SIG-M5 treated with dmso at 0.1 percent for 504 hours (cell line): ENCODE results near the gene CST1.
"Not testable (repeated sequence)": the region's sequence is repeated elsewhere in the genome, so short reads cannot be mapped to it uniquely, and the experiment has no call there.

Experiments used
- DNase-seq: peaks from one replicate; lab custom pipeline; 2025; ENCODE audit not compliant: unreplicated experiment; lab: John Stamatoyannopoulos, UW

The CST1 gene, protein sequence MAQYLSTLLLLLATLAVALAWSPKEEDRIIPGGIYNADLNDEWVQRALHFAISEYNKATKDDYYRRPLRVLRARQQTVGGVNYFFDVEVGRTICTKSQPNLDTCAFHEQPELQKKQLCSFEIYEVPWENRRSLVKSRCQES

DNA sequence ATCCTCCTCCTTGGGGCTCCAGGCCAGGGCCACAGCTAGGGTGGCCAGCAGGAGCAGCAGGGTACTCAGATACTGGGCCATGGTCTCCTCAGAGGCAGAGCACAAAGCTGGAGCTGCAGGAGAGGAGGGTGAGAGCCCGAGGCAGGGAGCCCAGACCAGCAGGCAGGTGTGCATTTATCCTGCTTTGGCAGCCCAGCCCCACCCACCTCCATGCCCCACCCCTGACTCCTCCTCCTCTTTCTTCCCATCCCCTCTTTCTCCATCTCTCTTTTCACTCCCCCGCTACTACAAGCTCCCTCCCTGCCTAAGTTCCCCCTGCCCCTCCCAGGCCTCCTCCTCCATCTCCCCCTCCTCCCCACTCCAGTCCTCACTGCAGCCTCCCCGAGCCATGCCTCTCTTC is at the start of gene CST1:
TSS of gene CST1 (minus strand) at position 150 of the 400 bp plus-strand sequence. CDS start at position 81, 69 bp downstream.
- DNase-seq: not testable (repeated sequence)

DNA sequence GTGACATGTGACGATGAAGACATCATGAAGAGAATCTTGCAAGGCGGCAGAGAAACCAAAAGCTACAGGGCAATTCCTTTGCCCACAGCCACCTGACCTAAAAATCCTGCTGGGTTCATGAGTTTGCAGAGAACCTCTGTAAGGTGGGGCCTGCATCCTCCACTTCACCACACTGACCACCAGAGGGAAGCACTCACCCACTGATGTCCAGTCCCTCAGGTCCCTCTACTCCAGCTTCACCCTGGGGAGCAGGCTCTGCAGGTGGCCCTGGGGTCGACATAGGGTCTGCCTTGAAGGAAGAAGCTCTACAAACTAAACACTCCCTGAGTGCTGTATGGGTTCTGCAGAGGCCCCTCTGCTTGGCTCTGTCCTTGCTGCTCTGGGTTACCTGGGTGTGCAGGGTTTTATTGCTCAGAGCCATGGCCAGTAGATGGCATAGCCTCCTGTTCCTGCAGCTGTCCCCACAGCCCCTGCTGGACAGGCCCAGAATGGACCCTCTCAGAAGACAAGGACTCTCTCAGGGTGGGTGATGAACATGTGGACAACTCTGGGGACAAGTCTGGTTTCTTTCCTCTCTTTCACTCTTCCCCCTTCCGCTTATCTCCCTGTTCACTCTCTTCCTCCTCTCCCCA is 48.6 kb upstream of the CST1 start:
- peak; percentile 17 for DNase-seq

DNA sequence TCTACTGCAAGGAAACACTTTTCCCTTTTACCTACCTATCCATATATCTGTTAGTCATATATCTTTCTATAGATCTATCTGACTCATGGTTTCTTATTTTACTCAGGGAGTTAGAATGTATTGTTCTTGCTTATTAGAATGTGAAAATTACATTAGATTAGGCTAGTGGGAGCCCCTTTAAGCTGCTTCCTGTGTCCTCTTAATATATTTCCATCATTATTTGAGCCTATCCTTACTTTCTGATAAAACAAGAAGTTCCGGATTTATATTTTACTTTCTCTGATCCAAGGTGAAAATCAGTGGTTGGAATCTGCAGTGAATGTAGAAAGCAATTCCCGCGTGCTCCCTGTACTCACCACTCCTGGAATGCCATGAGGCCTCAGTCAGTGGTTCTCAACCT is 44.8 kb upstream of the CST1 start:
- DNase-seq: no peak

DNA sequence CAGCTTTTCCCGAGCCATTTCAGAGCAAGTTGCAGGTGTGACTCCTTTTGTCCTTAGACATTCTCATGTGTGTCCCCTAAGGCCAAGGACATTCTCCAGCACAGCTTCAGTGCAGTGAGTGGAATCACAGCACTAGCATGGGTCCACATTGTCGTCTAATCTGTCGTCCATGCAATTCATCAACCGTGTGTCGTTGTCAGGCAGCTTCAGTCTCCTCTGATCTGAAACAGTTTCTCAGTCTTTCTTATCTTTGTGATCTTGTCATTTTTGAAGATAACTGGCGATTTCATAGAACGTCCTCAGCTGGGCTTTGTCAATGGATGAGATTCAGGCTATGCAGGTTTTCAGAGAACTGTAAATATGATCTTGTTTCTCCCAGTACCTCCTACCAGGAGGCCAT is 44.1 kb upstream of the CST1 start:
- no peak for DNase-seq

GRCh38 chr20:23794065-23794464 is 43.3 kb upstream of the CST1 start:
- no peak for DNase-seq

DNA sequence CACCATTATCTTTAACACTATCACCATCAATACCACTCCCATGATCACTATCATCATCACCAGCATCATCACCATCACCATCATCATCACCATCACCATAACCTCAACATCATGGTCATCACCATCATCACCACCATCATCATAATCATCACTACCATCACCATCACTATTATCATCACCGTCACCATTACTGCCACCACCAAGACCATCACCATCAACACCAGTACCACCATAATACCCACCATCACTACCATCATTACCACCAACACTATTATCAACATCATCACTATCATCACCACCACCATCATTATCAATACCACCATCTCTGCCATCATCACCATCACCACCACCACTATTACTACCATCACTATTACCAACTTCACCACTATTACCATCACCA is 32.7 kb upstream of the CST1 start:
- DNase-seq: no peak

- peak; percentile 48 for DNase-seq
Measured at GRCh38 chr20:23782366-23782983, 31.7 kb upstream of the CST1 start.

DNA sequence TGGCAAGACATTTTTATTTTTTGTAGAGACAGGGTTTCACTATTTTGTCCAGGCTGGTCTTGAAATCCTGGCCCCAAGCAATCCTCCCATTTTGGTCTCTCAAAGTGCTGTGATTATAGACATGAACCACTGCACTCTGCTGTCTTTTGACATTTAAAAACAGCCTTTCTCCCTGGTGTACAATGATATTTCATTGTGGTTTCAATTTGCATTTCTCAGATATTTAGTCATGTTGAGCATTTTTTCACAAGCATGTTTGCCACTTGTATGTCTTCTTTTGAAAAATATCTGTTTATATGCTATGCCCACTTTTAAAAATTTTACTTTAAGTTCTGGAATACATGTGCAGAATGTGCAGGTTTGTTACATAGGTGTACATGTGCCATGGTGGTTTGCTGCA is 27.9 kb upstream of the CST1 start:
- not testable (repeated sequence) for DNase-seq

GRCh38 chr20:23777380-23777779 is 26.6 kb upstream of the CST1 start:
- not testable (repeated sequence) for DNase-seq

GRCh38 chr20:23776067-23776771 is 25.5 kb upstream of the CST1 start:
- DNase-seq: no peak

- no peak for DNase-seq
Measured at GRCh38 chr20:23774081-23774480, 23.3 kb upstream of the CST1 start.

- DNase-seq: no peak
Measured at GRCh38 chr20:23773579-23773978, 22.8 kb upstream of the CST1 start.

- no peak for DNase-seq
Measured at GRCh38 chr20:23773127-23773526, 22.4 kb upstream of the CST1 start.

GRCh38 chr20:23772074-23772473 is 21.3 kb upstream of the CST1 start:
- DNase-seq: no peak

DNA sequence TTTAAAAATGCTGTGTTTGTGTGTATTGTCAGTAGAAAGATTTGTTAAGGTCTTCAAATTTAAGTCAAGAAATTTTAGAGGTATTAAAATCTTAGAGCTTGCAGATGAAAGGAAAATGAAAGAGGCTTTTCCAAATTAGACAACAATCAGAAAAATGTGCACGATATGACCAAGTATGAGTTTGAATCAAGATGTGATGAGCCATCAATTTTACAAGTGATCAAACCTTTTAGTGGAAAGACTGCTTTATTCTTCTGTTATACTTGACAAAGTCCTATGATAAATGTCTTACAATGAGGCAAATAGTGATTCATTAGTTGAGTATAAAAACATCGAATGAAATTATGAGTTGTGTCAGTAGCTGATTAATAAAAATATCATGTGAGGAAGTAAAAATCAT is 19.6 kb upstream of the CST1 start:
- DNase-seq: no peak

DNA sequence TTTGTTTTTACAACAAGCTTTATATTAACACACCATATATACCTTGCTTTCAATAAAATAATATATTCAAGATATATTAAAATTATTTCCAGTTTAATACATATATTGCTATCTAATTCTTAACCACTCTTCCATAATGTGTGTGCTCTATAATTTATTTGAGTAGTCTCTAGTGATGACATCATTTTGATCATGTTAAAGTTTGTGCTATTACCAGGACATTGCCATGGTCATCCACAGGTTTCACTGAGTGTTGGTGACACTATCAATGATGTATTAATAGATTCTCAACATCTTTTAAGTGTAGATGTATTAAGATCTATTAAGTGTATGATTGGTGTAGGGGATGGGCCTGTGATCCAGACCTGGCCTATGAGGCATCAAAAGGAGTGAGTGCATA is 17.8 kb upstream of the CST1 start:
- DNase-seq: not testable (repeated sequence)

GRCh38 chr20:23766531-23766930 is 15.8 kb upstream of the CST1 start:
- DNase-seq: no peak

DNA sequence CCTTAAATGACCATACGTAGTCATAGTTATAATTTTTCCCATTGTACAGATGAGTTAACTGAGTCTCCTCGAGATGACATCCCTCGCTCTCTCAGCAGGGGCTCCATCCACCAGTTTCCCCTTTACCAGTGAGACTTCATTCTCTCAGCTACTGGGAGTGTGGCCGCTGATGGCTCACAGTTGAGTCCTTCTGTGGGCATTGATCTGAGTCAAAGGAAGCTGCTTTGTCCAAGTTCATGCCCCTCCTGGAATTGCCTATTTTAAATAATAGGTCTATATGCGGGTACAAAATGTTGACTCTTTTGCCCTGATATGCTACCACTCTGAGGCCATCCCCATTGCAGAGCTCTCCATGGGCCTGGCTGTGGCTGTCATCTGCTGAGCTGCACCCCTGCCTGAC is 14.8 kb upstream of the CST1 start:
- DNase-seq: no peak

DNA sequence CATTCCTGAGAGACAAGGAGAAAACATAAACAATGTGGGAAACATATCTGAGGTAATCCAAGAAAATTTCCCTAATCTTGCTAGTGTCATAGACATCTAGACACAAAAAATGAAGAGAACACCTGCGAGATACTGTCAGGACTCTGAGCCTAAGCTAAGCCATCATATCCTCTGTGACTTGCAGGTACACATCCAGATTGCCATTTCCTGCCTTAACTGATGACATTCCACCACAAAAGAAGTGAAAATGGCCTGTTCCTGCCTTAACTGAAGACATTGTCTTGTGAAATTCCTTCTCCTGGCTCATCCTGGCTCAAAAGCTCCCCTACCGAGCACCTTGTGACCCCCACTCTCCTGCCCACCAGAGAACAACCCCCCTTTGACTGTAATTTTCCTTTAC is 13.9 kb upstream of the CST1 start:
- not testable (repeated sequence) for DNase-seq

DNA sequence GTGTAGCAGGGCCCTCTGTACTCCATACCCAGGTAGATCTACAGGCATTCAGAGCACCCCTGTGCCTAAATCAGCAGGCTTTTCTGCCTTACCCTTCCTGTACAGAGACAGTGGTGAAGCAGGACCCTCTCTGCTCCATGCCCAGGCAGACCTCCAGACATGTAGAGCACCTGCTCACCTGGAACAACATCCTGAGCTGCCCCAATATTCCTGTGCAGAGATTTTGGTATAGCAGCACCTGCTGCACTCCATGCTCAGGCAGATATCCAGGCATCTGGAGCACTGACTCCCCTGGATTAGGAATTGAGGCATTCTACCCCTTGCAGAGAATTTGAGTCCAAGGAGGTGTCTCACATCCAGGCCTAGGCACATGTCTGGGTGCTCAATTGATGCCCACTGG is 12.6 kb upstream of the CST1 start:
- DNase-seq: no peak

DNA sequence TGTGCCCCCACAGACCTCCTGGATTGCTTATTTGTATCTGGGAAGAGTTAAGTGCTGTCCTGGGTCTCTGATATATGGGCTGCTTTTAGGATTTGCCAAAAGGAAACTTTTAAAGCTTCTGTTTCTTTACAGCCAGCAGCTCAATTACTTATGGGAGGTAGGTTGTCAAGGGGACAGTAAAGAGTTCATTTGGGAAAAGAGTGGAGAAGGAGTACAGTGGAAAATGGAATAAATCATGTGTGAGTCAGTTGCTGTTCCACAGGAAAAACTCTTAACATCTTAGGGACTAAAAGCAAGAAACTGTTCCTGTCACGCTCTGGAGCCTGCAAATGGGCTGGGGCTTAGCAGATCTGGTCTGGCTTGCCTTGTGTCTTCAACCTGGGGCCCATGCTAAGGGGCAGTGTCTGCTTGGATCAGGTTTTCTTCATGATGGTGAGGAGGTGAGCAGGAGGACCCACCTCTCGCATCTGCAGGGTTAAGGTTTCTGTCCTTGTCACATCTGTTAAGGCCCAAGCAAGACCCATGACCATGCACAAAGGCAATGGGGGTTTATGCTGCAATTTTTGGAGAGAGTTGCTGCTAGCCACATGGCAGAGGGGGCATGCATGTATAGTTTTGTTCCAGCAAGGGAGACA is 8.7 kb upstream of the CST1 start:
- DNase-seq: no peak

DNA sequence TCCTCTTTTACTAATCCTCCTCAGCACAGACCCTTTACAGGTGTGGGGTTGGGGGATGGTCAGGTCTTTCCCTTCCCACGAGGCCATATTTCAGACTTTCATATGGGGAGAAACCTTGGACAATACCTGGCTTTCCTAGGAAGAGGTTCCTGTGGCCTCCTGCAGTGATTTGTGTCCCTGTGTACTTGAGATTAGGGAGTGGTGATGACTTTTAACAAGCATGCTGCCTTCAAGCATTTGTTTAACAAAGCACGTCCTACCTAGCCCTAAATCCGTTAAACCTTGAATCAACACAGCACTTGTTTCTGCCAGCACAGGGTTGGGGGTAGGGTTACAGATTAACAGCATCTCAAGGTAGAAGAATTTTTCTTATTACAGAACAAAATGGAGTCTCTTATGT is 6.1 kb upstream of the CST1 start:
- DNase-seq: not testable (repeated sequence)
